ENCODE data around the gene AFP. TPM values are rescaled to one million over a fixed set of nuclear protein-coding genes. Genes with fewer than 3 reads are reported as not detected.

The AFP gene
- total and polyA plus RNA-seq, 10 of the 15 experiments (the other 5 are each of a cell fraction or from before 2014, with no cell fraction given), result 0.72 TPM; not detected in 9

DNA sequence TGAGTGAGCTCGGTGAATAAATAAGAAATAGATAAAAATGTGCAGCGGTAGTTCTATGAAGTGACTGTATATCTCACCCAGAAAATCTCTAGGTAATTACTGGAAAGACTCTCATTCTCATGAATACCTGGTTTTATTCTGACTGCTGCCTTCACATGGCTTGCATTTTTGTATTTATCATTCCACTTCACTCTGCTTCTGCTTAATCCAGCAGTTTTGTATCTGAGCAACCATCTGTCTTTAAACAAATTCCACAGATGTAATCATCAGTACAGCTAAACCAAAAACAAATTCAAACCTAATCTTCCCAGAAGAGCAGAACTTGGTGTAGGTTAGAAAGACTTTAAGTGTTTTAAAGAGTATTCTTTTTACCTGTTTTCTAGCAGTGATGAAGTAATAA lies 43.1 kb upstream of the AFP start:
- ChIA-PET CTCF (interaction anchor here (0.6 to 0.9 kb wide), 2 partner anchors 54 to 181 kb away, joined by 3 read pairs; no protein-coding TSS in a partner anchor), RAD21 (ENCODE audit: unreplicated experiment) (no interaction called here), SMC1A (ENCODE audit: uncharacterized antibody, unreplicated experiment) (interaction anchor here (0.9 to 1.2 kb wide), 3 partner anchors 26 to 52 kb away, joined by 3 to 5 read pairs (median 3); no protein-coding TSS in a partner anchor), POLR2A (no interaction called here)
- Histone ChIP-seq H3K4me1 (ENCODE audit: control insufficient read depth, insufficient read depth, low read length) (no peaks in the 10 kb centered on the region), H3K9me3 (replicated peaks; ENCODE audit: control insufficient read depth, insufficient read depth, low read length) (no peaks in the 10 kb centered on the region), H3K4me3 (no peak overlapping the region), H2AFZ (ENCODE audit: control insufficient read depth, low read depth, low read length) (no peak overlapping the region), H4K20me1 (ENCODE audit: control insufficient read depth, insufficient read depth) (no peaks in the 10 kb centered on the region), H3K36me3 (ENCODE audit: control insufficient read depth in 2 of 2, insufficient read depth in 2 of 2, low read length in 1 of 2) (no peaks in the 10 kb centered on the region), H3K4me2 (ENCODE audit: control insufficient read depth, insufficient read depth) (no peak overlapping the region), H3K27me3 (replicated peaks in 1 of 2; ENCODE audit: control insufficient read depth in 2 of 2, insufficient read depth in 2 of 2, low read length in 1 of 2) (no peaks in the 10 kb centered on the region), H3K9ac (ENCODE audit: control insufficient read depth, insufficient read depth, low read length) (no peak overlapping the region), H3K27ac (ENCODE audit: control insufficient read depth, insufficient read depth) (no peak overlapping the region), H3K79me2 (ENCODE audit: control insufficient read depth, insufficient read depth, low read length) (no peaks in the 10 kb centered on the region)
- FAIRE-seq (no peak), DNase-seq (ENCODE audit: low read depth, low spot score) (no peak), ATAC-seq (no peak)
- 69% methylated on average over 2 of the region's 2 CpGs for WGBS (ENCODE audit: insufficient coverage, insufficient replicate concordance, low lambda C conversion rate, missing lambda C conversion rate)
- intact Hi-C loops (cut with micrococcal nuclease; ENCODE audit: unreplicated experiment), result no loop called here
- in situ Hi-C loops (cut with MboI), result no loop called here
- BruUV-seq (replicated peaks), result no TSS peak
- TF ChIP-seq USF2 (IDR thresholded peaks at IDR 0.05; ENCODE audit: borderline replicate concordance, low read depth, low read length) (no peak), CBX5 (IDR thresholded peaks at IDR 0.05; ENCODE audit: low read depth) (no peak)

DNA sequence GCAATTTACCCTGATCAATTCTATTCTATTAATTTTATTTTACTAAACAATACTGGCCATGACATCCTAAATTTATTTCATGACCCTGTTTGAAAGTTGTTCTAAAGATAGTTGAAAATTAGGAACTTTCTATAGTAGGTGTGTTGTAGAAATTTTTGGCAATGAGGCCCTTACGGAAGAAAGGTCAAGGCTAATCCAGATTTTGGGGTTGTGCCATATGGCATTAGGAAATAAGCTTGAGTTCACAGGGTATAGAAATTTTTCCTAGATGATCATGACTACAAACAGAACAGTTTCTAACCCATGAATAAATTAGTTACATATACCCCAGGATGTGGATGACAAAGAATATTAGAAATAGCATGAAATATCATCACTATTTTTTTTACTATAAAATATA lies 39.7 kb upstream of the AFP start:
- no peaks in the 10 kb centered on the region for H3K27me3 ChIP-seq (replicated peaks in 1 of 2; ENCODE audit: control insufficient read depth in 2 of 2, insufficient read depth in 2 of 2, low read length in 1 of 2)
- H4K20me1 ChIP-seq (ENCODE audit: control insufficient read depth, insufficient read depth), result no peaks in the 10 kb centered on the region
- H3K9ac ChIP-seq (ENCODE audit: control insufficient read depth, insufficient read depth, low read length), result no peak overlapping the region
- CTCF ChIA-PET, result no interaction called here
- H2AFZ ChIP-seq (ENCODE audit: control insufficient read depth, low read depth, low read length), result no peak overlapping the region
- DNase-seq (ENCODE audit: low read depth, low spot score) (no peak), FAIRE-seq (no peak), ATAC-seq (no peak)
- POLR2A ChIA-PET, result no interaction called here
- H3K27ac ChIP-seq (ENCODE audit: control insufficient read depth, insufficient read depth), result no peak overlapping the region
- intact Hi-C loops (cut with micrococcal nuclease; ENCODE audit: unreplicated experiment), result no loop called here
- no peaks in the 10 kb centered on the region for H3K9me3 ChIP-seq (replicated peaks; ENCODE audit: control insufficient read depth, insufficient read depth, low read length)
- H3K4me1 ChIP-seq (ENCODE audit: control insufficient read depth, insufficient read depth, low read length), result no peaks in the 10 kb centered on the region
- TF ChIP-seq ZBTB11 (CRISPR knock-in tag; IDR thresholded peaks at IDR 0.05), result no peak
- TF ChIP-seq MYC (IDR thresholded peaks at IDR 0.05; ENCODE audit: insufficient read depth, insufficient read length, insufficient replicate concordance, low read length, severe bottlenecking), result no peak
- no peak for TF ChIP-seq CHD2 (IDR thresholded peaks at IDR 0.05; ENCODE audit: borderline replicate concordance, low read depth, low read length)
- H3K79me2 ChIP-seq (ENCODE audit: control insufficient read depth, insufficient read depth, low read length), result no peaks in the 10 kb centered on the region
- in situ Hi-C loops (cut with MboI), result no loop called here
- H3K4me2 ChIP-seq (ENCODE audit: control insufficient read depth, insufficient read depth), result no peak overlapping the region
- WGBS (ENCODE audit: insufficient coverage, insufficient replicate concordance, low lambda C conversion rate, missing lambda C conversion rate), result 0% methylated on average over 1 of the region's 1 CpG
- no peaks in the 10 kb centered on the region for H3K36me3 ChIP-seq (ENCODE audit: control insufficient read depth in 2 of 2, insufficient read depth in 2 of 2, low read length in 1 of 2)
- SMC1A ChIA-PET (ENCODE audit: uncharacterized antibody, unreplicated experiment), result no interaction called here
- H3K4me3 ChIP-seq, result no peak overlapping the region
- RAD21 ChIA-PET (ENCODE audit: unreplicated experiment), result no interaction called here
- no TSS peak for BruUV-seq (replicated peaks)
